Suprapubic skin (tissue), 3 donors: ENCODE results near the gene CNOT6L.
"Not testable (repeated sequence)": the region's sequence is repeated elsewhere in the genome, so short reads cannot be mapped to it uniquely, and the experiment has no call there.

Experiments used
- CTCF ChIP-seq, 2 donors: fragments of 200-600 bp in 1 of 2; fragments of 450-650 bp in 1 of 2; sonication (generic) in 1 of 2; IDR thresholded peaks; one replicate each; pipeline ENCODE4 v1.5.1; 2016 to 2019; ENCODE audit warnings: antibody characterized with exemption in 2 of 2, mild to moderate bottlenecking in 1 of 2, moderate library complexity in 1 of 2
- POLR2A ChIP-seq, 2 donors: fragments of 450-650 bp; IDR thresholded peaks; one replicate each; pipeline ENCODE4 v1.6.1; 2017; ENCODE audit warnings: antibody characterized with exemption in 2 of 2, mild to moderate bottlenecking in 2 of 2, moderate library complexity in 2 of 2

GRCh38 chr4:77780762-77781161, 38.4 kb downstream of the CNOT6L start:
- not testable (repeated sequence) for TF ChIP-seq POLR2A, CTCF (IDR thresholded peaks at IDR 0.05)
